SHP77 treated with DMSO at 0.1 percent for 48 hours (cell line): ENCODE data around the gene HSDL1.

Source experiments
- DNase-seq: peaks from one replicate; lab custom pipeline; 2025; lab: John Stamatoyannopoulos, UW

Gene HSDL1

GRCh38 chr16:84107921-84108320 is 37.1 kb downstream of the HSDL1 start:
- no peak for DNase-seq

- DNase-seq, result no peak
Measured at GRCh38 chr16:84105948-84106740, 38.8 kb downstream of the HSDL1 start.

- no peak for DNase-seq
Measured at GRCh38 chr16:84105301-84105815, 39.6 kb downstream of the HSDL1 start.

- DNase-seq, result no peak
Measured at GRCh38 chr16:84104231-84104630, 40.7 kb downstream of the HSDL1 start.

- no peak for DNase-seq
Measured at GRCh38 chr16:84103678-84104077, 41.3 kb downstream of the HSDL1 start.

- DNase-seq, result no peak
Measured at GRCh38 chr16:84098939-84099338, 46.0 kb downstream of the HSDL1 start.

- peak; percentile 99 for DNase-seq
Measured at GRCh38 chr16:84096447-84097005, 48.5 kb downstream of the HSDL1 start.

- DNase-seq, result peak; percentile 31
Measured at GRCh38 chr16:84095466-84095865, 49.5 kb downstream of the HSDL1 start.

GRCh38 chr16:84093879-84094270 is 51.1 kb downstream of the HSDL1 start:
- no peak for DNase-seq

- no peak for DNase-seq
Measured at GRCh38 chr16:84093120-84093878, 51.7 kb downstream of the HSDL1 start.

GRCh38 chr16:84091460-84091859 is 53.5 kb downstream of the HSDL1 start:
- peak; percentile 82 for DNase-seq

- peak; percentile 20 for DNase-seq
Measured at GRCh38 chr16:84090211-84090610, 54.8 kb downstream of the HSDL1 start.

- DNase-seq, result peak; percentile 13
Measured at GRCh38 chr16:84088695-84089395, 56.1 kb downstream of the HSDL1 start.

- DNase-seq, result no peak
Measured at GRCh38 chr16:84087466-84088151, 57.4 kb downstream of the HSDL1 start.

GRCh38 chr16:84087001-84087400 is 58.0 kb downstream of the HSDL1 start:
- no peak for DNase-seq

GRCh38 chr16:84086341-84086740 is 58.6 kb downstream of the HSDL1 start:
- DNase-seq, result no peak

GRCh38 chr16:84085773-84086172 is 59.2 kb downstream of the HSDL1 start:
- no peak for DNase-seq

- no peak for DNase-seq
Measured at GRCh38 chr16:84085271-84085667, 59.7 kb downstream of the HSDL1 start.

GRCh38 chr16:84084570-84085270 is 60.3 kb downstream of the HSDL1 start:
- peak; percentile 38 for DNase-seq

- DNase-seq, result no peak
Measured at GRCh38 chr16:84082835-84083569, 62.0 kb downstream of the HSDL1 start.
